Choroid plexus epithelial cell (primary cell): ENCODE measurements around the gene HIGD1C.

Experiments used
- DNase-seq: peaks from one replicate; pipeline ENCODE4 v3.0.0-alpha.2; 2010; ENCODE audit warnings: low read depth
- H3K4me3 ChIP-seq: 2 replicates; pipeline ENCODE4 v1.5.1; 2011; ENCODE audit warnings: low read depth, mild to moderate bottlenecking, control low read depth, low read length, moderate library complexity
- CTCF ChIP-seq: conservative IDR thresholded peaks from 2 replicates; pipeline ENCODE4 v1.5.1; 2011; ENCODE audit warnings: low read depth, mild to moderate bottlenecking, control low read depth, inconsistent platforms, low read length, moderate library complexity

The HIGD1C gene

GRCh38 chr12:50934371-50934851, 17.9 kb upstream of the HIGD1C start:
- H3K4me3 ChIP-seq, result no peak overlapping the region
- peak; percentile 26 for DNase-seq
- no peak for TF ChIP-seq CTCF

GRCh38 chr12:50934981-50935807, 17.1 kb upstream of the HIGD1C start:
- TF ChIP-seq CTCF, result no peak
- no peak overlapping the region for H3K4me3 ChIP-seq
- DNase-seq, result peak; percentile 73

- no peak for DNase-seq
- no peak for TF ChIP-seq CTCF
- no peak overlapping the region for H3K4me3 ChIP-seq
Observed at GRCh38 chr12:50936821-50937530, 15.4 kb upstream of the HIGD1C start.

- H3K4me3 ChIP-seq, result no peak overlapping the region
- DNase-seq, result no peak
- TF ChIP-seq CTCF, result no peak
Observed at GRCh38 chr12:50937653-50938052, 14.7 kb upstream of the HIGD1C start.

- no peak overlapping the region for H3K4me3 ChIP-seq
- no peak for DNase-seq
- no peak for TF ChIP-seq CTCF
Observed at GRCh38 chr12:50947933-50948626, 4.3 kb upstream of the HIGD1C start.

- TF ChIP-seq CTCF, result no peak
- peak; percentile 23 for DNase-seq
- H3K4me3 ChIP-seq, result no peak overlapping the region
Observed at GRCh38 chr12:50948798-50949197, 3.5 kb upstream of the HIGD1C start.
